Activated naive CD4-positive, alpha-beta T cell treated with anti-CD3 and anti-CD28 coated beads, Interleukin-2, amount 50 U/mL, for 72 hours (primary cell): ENCODE measurements around the gene EXOSC10. TPM values are rescaled to one million over a fixed set of nuclear protein-coding genes. Genes with fewer than 3 reads are reported as not detected.
"Not testable (repeated sequence)": the region's sequence is repeated elsewhere in the genome, so short reads cannot be mapped to it uniquely, and the experiment has no call there.

ENCODE experiments used
- ATAC-seq, 2 donors: fragments of 150-1000 bp; cut with Tn5 transposase; 2 replicates each; pipeline ENCODE4 v1.10.0; 2021; ENCODE audit warnings: mild to moderate bottlenecking in 2 of 2, moderate library complexity in 2 of 2
- DNase-seq, 2 donors: peaks; one replicate each; pipeline ENCODE4 v3.0.0; 2021 to 2022; ENCODE audit warnings: low spot score in 2 of 2
- H3K27ac Mint-ChIP-seq, 2 donors: one replicate each; pipeline ENCODE4 v1.8.0; 2022; ENCODE audit warnings: mild to moderate bottlenecking in 2 of 2, mixed read lengths in 2 of 2
- H3K36me3 Mint-ChIP-seq, 2 donors: one replicate each; pipeline ENCODE4 v1.8.0; 2022; ENCODE audit warnings: mixed read lengths in 2 of 2
- H3K9me3 Mint-ChIP-seq, 2 donors: one replicate each; pipeline ENCODE4 v1.8.0; 2022; ENCODE audit warnings: mixed read lengths in 2 of 2
- total RNA-seq, 2 donors: library from RNA; stranded (reverse); gene quantifications; one replicate each; pipeline ENCODE4 v1.2.3, GENCODE V29; 2022

EXOSC10 gene
- total RNA-seq, 2 donors from 2014 or later, result 81.1 to 83.3 TPM

DNA sequence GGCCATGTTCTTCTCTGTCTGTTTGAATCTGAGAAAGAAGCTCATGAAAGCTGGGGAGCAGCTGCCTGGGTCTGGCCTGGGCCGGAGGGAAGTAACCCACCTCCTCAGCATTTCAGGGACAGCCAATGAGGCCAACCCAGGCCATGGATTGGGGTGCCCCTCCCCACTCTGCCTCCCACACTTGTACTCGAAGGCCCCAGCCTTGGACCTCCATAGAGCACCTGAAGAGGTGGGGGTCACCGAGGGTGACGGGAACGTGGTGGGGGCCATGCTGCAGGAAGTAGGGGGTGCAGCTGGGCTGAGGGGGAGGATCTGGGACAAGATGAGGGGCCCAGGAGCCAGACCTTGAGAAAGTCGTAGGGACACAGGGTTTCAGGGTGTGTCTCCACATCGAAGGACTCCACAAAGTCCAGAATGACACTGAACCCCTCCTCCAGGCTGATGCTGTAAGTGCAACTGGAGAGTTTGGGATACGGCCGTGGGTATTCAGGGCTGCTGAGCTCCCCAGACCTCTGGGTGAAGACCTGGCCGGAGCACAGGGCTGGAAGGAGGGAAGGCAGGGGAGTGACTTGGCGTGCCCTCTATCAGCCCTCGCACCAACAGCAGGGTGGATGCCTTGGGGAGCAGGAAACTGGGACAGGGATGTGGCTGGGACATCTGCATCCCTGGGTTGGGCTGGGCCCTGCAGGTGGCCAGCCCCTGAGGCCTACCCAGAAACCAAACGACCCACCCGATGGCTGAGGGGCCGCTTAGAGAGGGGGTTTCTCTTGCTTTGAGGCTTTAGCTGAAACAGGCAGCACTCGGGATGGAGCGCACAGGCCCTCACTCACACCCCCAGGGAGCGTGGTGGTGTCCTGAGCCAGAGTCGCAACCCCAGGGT, 56.4 kb downstream of the EXOSC10 start:
- Mint-ChIP-seq H3K27ac (no peak overlapping the region), H3K36me3 (no peaks in the 10 kb centered on the region), H3K9me3 (no peaks in the 10 kb centered on the region)
- peak in 1 of 2 donors; percentile 11 for ATAC-seq
- no peak for DNase-seq

DNA sequence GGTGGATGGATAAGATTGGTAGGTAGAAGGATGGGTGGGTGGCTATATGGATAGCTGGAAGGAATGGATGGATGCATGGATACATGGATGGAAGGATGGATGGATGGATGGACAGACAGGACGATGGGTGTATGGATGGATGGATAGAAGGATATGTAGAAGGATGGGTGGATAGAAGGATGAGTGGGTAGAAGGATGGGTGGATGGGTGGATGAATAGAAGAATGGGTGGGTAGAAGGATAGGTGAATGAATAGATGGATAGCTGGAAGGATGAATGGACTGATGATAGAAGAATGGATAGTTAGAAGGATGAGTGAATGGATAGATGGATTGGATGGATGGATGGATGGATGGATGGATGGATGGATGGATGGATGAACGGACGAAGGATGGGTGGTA, 57.6 kb downstream of the EXOSC10 start:
- no peaks in the 10 kb centered on the region for H3K36me3 Mint-ChIP-seq
- DNase-seq (no peak), ATAC-seq (no peak)
- H3K9me3 Mint-ChIP-seq, result no peaks in the 10 kb centered on the region
- no peak overlapping the region for H3K27ac Mint-ChIP-seq

DNA sequence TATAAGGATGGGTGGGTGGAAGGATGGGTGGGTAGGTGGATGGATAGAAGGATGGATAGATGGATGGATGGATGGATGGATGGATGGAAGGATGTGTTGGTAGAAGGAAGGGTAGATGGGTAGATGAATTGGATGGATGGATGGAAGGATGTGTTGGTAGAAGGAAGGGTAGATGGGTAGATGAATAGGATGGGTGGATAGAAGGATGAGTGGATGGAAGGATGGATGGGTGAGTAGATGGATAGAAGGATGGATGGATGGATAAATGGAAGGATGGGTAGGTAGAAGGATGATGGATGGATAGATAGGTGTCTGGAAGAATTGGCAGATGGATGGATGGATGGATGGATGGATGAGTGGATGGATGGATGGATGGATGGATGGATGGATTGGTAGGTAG, 58.6 kb downstream of the EXOSC10 start:
- no peak overlapping the region for H3K27ac Mint-ChIP-seq
- no peaks in the 10 kb centered on the region for H3K36me3 Mint-ChIP-seq
- no peak for ATAC-seq
- DNase-seq, result no peak
- no peaks in the 10 kb centered on the region for H3K9me3 Mint-ChIP-seq

DNA sequence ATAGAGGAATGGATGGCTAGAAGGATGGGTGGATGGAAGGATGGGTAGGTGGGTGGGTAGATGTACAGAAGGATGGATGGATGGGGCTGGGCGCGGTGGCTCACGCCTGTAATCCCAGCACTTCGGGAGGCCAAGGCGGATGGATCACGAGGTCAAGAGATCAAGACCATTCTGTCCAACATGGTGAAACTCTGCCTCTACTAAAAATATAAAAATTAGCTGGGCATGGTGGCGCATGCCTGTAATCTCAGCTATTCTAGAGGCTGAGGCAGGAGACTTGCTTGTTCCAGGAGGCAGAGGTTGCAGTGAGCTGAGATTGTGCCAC, 59.6 kb downstream of the EXOSC10 start:
- H3K9me3 Mint-ChIP-seq, ATAC-seq, H3K27ac Mint-ChIP-seq, H3K36me3 Mint-ChIP-seq, DNase-seq: not testable (repeated sequence)

DNA sequence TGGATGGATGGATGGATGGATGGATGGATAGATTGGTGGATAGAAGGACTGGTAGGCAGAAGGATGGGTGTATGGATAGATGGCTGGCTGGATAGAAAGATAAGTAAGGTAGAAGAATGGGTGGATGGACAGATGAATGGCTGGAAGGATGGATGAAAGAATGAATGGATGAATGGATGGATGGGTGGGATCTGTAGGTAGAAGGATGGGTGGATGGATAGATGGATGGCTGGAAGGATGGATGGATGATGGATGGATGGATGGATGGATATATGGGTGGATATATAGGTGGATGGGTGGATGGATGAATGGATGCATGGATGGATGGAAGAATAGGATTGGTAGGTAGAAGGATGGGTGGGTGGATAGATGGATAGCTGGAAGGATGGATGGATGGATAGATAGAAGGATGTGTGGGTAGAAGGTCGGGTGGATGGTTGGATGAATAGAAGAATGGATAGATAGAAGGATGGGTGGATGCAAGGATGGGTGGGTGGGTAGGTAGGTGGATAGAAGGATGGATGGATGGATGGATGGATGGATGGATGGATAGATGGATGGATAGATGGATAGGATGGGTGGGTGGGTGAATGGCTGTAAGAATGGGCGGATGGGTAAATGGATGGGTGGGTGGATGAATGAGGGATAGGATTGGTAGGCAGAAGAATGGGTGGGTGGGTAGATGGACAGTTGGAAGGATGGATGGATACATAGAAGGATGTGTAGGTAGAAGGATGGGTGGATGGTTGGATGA, 60.1 kb downstream of the EXOSC10 start:
- Mint-ChIP-seq H3K27ac (no peak overlapping the region), H3K36me3 (no peaks in the 10 kb centered on the region), H3K9me3 (no peaks in the 10 kb centered on the region)
- ATAC-seq (no peak), DNase-seq (no peak)

DNA sequence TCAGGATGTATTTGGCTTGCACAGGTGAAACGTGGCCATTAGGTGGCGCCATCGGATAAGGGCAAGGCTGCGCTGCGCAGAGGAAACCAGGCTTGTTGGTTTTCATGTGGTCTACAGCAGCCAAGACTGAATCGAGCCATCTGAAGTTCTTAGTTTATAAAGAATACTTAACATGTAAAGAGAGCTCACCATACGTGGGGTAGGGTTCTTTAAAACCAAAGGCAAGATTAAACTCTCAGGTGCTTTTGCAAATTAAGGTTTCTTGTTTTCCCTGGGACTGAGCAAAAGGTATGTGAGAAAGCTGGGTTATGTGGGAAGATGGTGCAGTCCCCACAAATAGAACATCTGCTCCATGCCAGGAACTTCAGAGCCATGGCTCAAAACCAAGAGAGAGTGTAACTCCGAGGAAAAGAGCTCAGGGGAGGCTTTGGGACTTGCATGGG, 61.9 kb downstream of the EXOSC10 start:
- no peak overlapping the region for H3K27ac Mint-ChIP-seq
- peak; percentile 90 to 98 for ATAC-seq

DNA sequence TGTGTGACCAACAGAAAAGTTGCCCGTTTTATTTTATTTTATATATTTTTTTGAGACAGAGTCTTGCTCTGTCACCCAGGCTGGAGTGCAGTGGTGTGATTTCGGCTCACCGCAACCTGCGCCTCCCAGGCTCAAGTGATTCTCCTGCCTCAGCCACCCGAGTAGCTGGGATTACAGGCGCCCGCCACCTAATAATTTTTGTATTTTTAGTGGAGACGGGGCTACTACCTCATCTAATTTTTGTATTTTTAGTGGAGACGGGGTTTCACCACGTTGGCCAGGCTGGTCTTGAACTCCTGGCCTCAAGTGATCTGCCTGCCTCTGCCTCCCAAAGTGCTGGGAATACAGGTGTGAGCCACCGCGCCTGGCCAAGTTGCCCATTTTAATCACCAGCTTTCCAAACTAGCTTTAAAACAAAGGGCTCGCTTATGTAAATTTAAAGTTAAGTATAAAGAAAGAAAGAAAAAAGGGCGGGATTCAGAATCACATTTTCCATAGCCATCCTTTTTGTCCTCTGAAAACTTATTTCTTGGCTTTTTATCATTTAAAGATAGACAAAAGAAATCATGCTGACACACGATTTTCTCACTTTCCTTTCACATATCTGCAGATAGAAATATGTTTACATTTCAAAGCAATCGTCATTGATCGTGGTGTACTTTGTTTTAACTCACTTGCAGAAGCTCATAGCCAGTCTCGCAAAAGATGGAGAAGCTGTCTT, 62.5 kb downstream of the EXOSC10 start:
- not testable (repeated sequence) for DNase-seq, H3K36me3 Mint-ChIP-seq, H3K9me3 Mint-ChIP-seq, H3K27ac Mint-ChIP-seq, ATAC-seq

More for the DNA sequence above, 61.9 kb downstream of the EXOSC10 start:
- no peaks in the 10 kb centered on the region for H3K9me3 Mint-ChIP-seq
- peak; percentile 79 to 89 for DNase-seq
- H3K36me3 Mint-ChIP-seq, result no peaks in the 10 kb centered on the region

DNA sequence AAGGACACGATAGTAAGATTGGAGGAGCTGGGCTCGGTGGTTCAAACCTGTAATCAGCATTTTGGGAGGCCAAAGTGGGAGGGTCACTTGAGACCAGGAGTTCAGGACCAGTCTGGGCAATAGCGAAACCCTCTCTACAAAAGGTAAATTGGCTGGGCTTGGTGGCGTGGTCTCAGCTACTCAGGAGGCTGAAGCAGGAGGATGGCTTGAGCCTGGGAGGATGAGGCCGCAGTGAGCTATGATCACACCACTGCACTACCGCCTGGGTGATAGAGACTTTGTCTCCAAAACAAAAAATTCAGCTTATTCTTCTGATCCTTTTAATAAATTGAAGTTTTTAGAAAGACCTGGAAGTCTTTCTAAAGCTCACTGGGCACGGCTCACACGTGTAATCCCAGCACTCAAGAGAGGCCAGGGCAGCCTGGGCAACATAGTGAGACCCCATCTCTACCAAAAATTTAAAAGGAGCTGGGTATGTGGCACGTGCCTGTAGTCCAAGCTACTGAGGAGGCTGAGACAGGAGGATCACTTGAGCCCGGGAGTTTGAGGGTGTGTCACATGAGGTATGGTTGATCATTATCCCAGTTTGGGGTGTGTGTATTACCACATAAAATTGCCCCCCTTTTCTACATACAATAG, 67.9 kb downstream of the EXOSC10 start:
- no peak for DNase-seq
- Mint-ChIP-seq H3K27ac (peak overlapping the region in 1 of 2 donors; percentile 55), H3K9me3 (no peaks in the 10 kb centered on the region), H3K36me3 (peaks cover 0 to 5% of the 10 kb centered on the region in 2 donors)
- ATAC-seq, result peak in 1 of 2 donors; percentile 12

DNA sequence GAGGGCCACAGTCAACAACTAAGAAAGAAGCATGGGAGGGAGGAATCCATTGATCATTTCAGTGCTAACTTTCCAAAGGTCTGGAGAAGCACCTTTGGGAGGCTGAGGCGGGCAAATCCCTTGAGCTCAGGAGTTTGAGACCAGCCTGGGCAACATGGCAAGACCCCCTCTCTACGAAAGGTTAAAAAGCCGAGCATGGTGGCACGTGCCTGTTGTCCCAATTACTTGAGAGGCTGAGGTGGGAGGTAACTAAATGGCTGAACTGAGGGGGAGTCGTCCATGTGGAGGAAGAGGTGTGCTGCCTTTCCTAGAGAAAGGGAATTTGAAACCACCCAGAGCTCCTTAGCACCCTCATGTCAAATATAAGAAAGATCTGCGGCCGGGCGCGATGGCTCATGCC, 68.8 kb downstream of the EXOSC10 start:
- ATAC-seq (no peak), DNase-seq (no peak)
- H3K27ac Mint-ChIP-seq, result peak overlapping the region; percentile 7 to 44
- H3K9me3 Mint-ChIP-seq, result no peaks in the 10 kb centered on the region
- peaks cover 0 to 5% of the 10 kb centered on the region in 2 donors for H3K36me3 Mint-ChIP-seq

DNA sequence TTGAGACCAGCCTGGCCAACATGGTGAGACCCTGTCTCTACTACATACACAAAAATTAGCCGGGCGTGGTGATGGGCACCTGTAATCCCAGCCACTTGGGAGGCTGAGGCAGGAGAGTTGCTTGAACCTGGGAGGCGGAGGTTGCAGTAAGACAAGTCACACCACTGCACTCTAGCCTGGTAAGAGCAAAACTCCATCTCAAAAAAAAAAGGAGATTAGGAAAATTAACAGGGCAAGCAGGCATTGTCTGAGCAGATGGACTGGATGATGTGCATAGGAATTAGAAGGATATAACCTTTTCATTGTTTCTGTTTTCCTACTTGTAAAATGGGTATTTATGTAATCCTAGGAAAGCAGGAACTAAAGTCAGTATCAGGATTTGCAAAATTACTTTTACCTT, 71.7 kb downstream of the EXOSC10 start:
- peak in 1 of 2 donors; percentile 20 for DNase-seq
- no peak for ATAC-seq
- Mint-ChIP-seq H3K36me3 (peaks cover 0 to 22% of the 10 kb centered on the region in 2 donors), H3K9me3 (no peaks in the 10 kb centered on the region), H3K27ac (peak overlapping the region in 1 of 2 donors; percentile 86)

DNA sequence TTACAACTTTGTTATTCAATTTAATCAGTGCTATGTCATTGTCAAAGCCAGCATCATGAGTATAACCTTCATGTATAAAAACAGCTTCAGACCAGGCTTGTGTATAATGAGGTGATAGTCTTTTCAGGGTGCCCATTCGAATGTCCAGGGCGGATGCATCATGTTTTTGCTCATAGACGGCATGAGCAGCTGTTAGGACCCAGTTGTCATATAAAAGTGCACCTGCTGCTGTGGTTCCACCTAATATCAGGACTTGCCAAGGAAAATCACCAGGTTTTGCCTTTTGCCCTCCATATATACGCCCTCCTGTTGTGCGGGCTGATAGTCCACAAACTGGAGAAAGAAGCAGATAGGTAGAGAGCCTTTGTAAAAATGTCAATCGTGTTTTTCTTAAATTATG, 72.4 kb downstream of the EXOSC10 start:
- Mint-ChIP-seq H3K9me3 (no peaks in the 10 kb centered on the region), H3K36me3 (peaks cover 0 to 23% of the 10 kb centered on the region in 2 donors), H3K27ac (peak overlapping the region; percentile 74 to 86)
- peak in 1 of 2 donors; percentile 11 for DNase-seq
- ATAC-seq, result no peak

DNA sequence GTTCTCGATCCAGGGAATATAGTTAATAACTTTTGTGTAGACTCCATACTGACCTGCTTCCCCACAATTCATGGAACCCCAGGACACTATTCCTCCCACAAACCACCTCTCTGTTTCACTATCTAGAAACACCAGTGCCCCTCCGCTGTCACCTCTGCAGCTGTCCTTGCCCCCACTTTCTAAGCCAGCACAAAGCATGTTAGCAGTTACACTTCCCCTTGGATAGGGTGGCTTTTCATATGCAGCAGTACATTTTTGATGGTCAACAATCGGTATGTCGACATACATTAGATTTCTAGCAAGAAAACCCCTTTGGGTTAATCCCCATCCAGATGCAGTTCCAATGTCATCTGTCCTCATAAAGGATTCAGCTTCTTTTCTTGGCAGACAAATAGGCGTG, 72.8 kb downstream of the EXOSC10 start:
- H3K27ac Mint-ChIP-seq, result peak overlapping the region; percentile 48 to 74
- no peaks in the 10 kb centered on the region for H3K9me3 Mint-ChIP-seq
- peaks cover 0 to 27% of the 10 kb centered on the region in 2 donors for H3K36me3 Mint-ChIP-seq
- DNase-seq (no peak), ATAC-seq (no peak)

DNA sequence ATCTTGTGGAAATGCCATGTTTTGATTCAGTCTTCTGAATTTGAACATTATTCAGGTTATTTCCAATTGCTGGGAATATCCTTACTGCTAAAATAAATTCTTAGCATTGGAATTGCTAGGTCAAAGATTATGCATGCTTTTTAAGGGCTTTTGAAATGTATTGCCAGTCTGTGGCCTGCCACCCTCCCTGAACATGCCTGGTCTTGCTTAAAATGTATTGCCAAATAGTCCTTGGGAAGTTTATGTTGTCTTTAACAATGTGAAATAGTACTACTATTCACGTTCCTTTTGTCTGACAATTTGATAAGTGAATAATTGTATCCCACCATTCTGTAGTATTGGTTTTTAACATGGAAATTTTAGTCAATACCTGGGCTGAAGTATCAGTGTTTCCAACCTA, 73.6 kb downstream of the EXOSC10 start:
- peak overlapping the region in 1 of 2 donors; percentile 74 for H3K27ac Mint-ChIP-seq
- DNase-seq (no peak), ATAC-seq (no peak)
- peaks cover 0 to 30% of the 10 kb centered on the region in 2 donors for H3K36me3 Mint-ChIP-seq
- no peaks in the 10 kb centered on the region for H3K9me3 Mint-ChIP-seq

DNA sequence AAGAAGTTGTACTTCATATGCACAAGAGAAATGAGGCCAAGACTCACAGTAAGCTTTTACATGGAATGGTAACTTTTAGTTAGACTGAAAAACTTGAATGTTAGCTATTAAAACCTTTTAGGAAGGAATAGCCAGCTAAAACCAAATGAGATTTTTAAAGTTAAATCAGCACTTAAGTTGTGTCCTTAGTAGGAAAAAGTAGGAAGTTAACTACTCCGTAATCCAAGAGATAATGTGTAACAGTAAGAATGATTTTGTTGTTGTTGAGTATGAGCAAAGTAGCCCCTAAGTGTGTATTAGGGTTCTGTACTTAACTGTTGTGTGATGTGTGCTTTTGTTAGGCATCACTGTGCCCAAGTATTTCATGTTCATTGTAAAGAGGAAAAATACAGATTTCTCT, 74.1 kb downstream of the EXOSC10 start:
- ATAC-seq, result no peak
- no peak for DNase-seq
- H3K36me3 Mint-ChIP-seq, result peaks cover 0 to 30% of the 10 kb centered on the region in 2 donors
- no peaks in the 10 kb centered on the region for H3K9me3 Mint-ChIP-seq
- peak overlapping the region; percentile 33 to 74 for H3K27ac Mint-ChIP-seq

DNA sequence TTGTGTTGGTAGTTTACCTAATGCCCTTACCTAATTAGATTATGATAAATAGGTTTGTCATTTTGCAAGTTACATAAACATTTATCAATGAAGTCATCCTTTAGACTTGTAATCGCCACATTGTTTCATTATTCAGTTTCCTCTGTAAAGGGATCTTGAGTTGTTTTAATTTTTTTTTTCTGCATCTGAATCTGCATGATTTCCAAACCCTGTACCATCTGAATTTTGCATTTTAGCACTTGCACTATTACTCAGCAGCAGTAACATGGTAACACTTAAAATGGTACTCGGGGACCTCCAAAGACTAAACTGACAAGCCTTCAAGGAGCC, 74.8 kb downstream of the EXOSC10 start:
- DNase-seq (no peak), ATAC-seq (no peak)
- H3K27ac Mint-ChIP-seq, result peak overlapping the region in 1 of 2 donors; percentile 34
- no peaks in the 10 kb centered on the region for H3K9me3 Mint-ChIP-seq
- peaks cover 0 to 30% of the 10 kb centered on the region in 2 donors for H3K36me3 Mint-ChIP-seq

DNA sequence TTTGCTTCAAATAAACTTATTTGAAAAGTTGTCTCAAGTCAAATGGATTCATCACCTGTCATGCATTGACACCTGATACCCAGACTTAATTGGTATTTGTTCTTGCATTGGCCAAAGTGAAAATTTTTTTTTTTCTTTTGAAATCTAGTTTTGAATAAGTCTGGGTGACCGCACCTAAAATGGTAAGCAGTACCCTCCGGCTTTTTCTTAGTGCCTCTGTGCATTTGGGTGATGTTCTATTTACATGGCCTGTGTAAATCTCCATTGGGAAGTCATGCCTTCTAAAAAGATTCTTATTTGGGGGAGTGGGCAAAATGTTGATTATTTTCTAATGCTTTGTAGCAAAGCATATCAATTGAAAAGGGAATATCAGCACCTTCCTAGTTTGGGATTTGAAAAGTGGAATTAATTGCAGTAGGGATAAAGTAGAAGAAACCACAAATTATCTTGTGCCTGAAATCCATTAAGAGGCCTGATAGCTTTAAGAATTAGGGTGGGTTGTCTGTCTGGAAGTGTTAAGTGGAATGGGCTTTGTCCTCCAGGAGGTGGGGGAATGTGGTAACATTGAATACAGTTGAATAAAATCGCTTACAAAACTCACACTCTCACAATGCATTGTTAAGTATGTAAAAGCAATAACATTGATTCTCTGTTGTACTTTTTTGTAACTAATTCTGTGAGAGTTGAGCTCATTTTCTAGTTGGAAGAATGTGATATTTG, 75.4 kb downstream of the EXOSC10 start:
- no peak for DNase-seq
- H3K27ac Mint-ChIP-seq, result peak overlapping the region; percentile 34 to 41
- H3K36me3 Mint-ChIP-seq, result peaks cover 0 to 30% of the 10 kb centered on the region in 2 donors
- ATAC-seq, result no peak
- no peaks in the 10 kb centered on the region for H3K9me3 Mint-ChIP-seq
